ENCODE measurements around the gene PVALB. TPM values are rescaled to one million over a fixed set of nuclear protein-coding genes. Genes with fewer than 3 reads are reported as not detected.
A peak's percentile ranks its signal among the peaks of the same experiment; 100 is the strongest.

The PVALB gene
- total RNA-seq, 1 donor from 2014 or later, result not detected

GRCh38 chr22:36822581-36822980, 5.7 kb upstream of the PVALB start:
- Mint-ChIP-seq H3K9me3 (ENCODE audit: unreplicated experiment) (no peaks in the 10 kb centered on the region), H3K4me1 (ENCODE audit: unreplicated experiment) (peaks cover 23% of the 10 kb centered on the region), H3K36me3 (ENCODE audit: unreplicated experiment) (no peaks in the 10 kb centered on the region), H3K27me3 (ENCODE audit: unreplicated experiment) (peaks cover 42% of the 10 kb centered on the region), H3K4me3 (ENCODE audit: unreplicated experiment) (no peak overlapping the region), H3K27ac (ENCODE audit: unreplicated experiment) (no peak overlapping the region)
- DNase-seq (ENCODE audit: extremely low spot score, unreplicated experiment), result no peak
- TF ChIP-seq, protein P1, sequence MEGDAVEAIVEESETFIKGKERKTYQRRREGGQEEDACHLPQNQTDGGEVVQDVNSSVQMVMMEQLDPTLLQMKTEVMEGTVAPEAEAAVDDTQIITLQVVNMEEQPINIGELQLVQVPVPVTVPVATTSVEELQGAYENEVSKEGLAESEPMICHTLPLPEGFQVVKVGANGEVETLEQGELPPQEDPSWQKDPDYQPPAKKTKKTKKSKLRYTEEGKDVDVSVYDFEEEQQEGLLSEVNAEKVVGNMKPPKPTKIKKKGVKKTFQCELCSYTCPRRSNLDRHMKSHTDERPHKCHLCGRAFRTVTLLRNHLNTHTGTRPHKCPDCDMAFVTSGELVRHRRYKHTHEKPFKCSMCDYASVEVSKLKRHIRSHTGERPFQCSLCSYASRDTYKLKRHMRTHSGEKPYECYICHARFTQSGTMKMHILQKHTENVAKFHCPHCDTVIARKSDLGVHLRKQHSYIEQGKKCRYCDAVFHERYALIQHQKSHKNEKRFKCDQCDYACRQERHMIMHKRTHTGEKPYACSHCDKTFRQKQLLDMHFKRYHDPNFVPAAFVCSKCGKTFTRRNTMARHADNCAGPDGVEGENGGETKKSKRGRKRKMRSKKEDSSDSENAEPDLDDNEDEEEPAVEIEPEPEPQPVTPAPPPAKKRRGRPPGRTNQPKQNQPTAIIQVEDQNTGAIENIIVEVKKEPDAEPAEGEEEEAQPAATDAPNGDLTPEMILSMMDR (IDR thresholded peaks at IDR 0.05), result no peak

DNA sequence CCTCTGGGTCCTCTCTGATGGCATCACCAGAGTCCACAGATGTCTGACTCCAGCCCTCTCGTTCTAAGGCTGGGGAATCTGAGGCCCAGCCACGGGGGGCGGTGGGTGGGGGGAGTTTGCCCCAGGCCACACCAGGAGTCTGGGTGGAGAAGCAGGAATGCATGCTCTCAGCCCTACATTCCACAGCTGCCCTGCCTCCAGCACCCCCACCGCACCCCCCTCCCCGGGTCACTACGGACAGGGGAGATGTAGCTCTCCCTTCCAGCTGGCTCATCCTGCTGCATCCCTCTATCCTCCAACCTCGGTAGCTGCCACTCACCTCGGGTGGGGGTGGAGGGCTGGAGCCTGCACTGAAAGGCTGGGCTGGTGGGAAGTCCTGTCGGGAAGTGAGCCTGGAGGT, 2.3 kb upstream of the PVALB start:
- Mint-ChIP-seq H3K4me1 (ENCODE audit: unreplicated experiment) (peaks cover 28% of the 10 kb centered on the region), H3K27ac (ENCODE audit: unreplicated experiment) (no peak overlapping the region), H3K9me3 (ENCODE audit: unreplicated experiment) (no peaks in the 10 kb centered on the region), H3K27me3 (ENCODE audit: unreplicated experiment) (peaks cover 60% of the 10 kb centered on the region), H3K4me3 (ENCODE audit: unreplicated experiment) (no peak overlapping the region), H3K36me3 (ENCODE audit: unreplicated experiment) (no peaks in the 10 kb centered on the region)
- no peak for DNase-seq (ENCODE audit: extremely low spot score, unreplicated experiment)
- TF ChIP-seq, protein P1 (IDR thresholded peaks at IDR 0.05), result no peak

- Mint-ChIP-seq H3K36me3 (ENCODE audit: unreplicated experiment) (no peaks in the 10 kb centered on the region), H3K4me1 (ENCODE audit: unreplicated experiment) (peaks cover 26% of the 10 kb centered on the region), H3K4me3 (ENCODE audit: unreplicated experiment) (no peak overlapping the region), H3K27me3 (ENCODE audit: unreplicated experiment) (peaks cover 70% of the 10 kb centered on the region), H3K9me3 (ENCODE audit: unreplicated experiment) (no peaks in the 10 kb centered on the region), H3K27ac (ENCODE audit: unreplicated experiment) (no peak overlapping the region)
- DNase-seq (ENCODE audit: extremely low spot score, unreplicated experiment), result no peak
- TF ChIP-seq, protein P1 (IDR thresholded peaks at IDR 0.05), result no peak
Observed at GRCh38 chr22:36818010-36818642, 1.3 kb upstream of the PVALB start.

GRCh38 chr22:36817525-36817848, 652 bp upstream of the PVALB start:
- DNase-seq (ENCODE audit: extremely low spot score, unreplicated experiment), result no peak
- no peaks in the 10 kb centered on the region for H3K9me3 Mint-ChIP-seq (ENCODE audit: unreplicated experiment)
- TF ChIP-seq, protein P1 (IDR thresholded peaks at IDR 0.05), result no peak
- peaks cover 19% of the 10 kb centered on the region for H3K4me1 Mint-ChIP-seq (ENCODE audit: unreplicated experiment)
- peaks cover 77% of the 10 kb centered on the region for H3K27me3 Mint-ChIP-seq (ENCODE audit: unreplicated experiment)
- no peak overlapping the region for H3K27ac Mint-ChIP-seq (ENCODE audit: unreplicated experiment)
- no peaks in the 10 kb centered on the region for H3K36me3 Mint-ChIP-seq (ENCODE audit: unreplicated experiment)
- H3K4me3 Mint-ChIP-seq (ENCODE audit: unreplicated experiment), result peak overlapping the region; percentile 39

GRCh38 chr22:36816339-36816635, 548 bp downstream of the PVALB start:
- Mint-ChIP-seq H3K27ac (ENCODE audit: unreplicated experiment) (no peak overlapping the region), H3K4me3 (ENCODE audit: unreplicated experiment) (peak overlapping the region; percentile 53)
- DNase-seq (ENCODE audit: extremely low spot score, unreplicated experiment), result no peak

More at GRCh38 chr22:36816339-36816635, 548 bp downstream of the PVALB start:
- H3K9me3 Mint-ChIP-seq (ENCODE audit: unreplicated experiment), result no peaks in the 10 kb centered on the region
- H3K4me1 Mint-ChIP-seq (ENCODE audit: unreplicated experiment), result peaks cover 19% of the 10 kb centered on the region
- TF ChIP-seq, protein P1 (IDR thresholded peaks at IDR 0.05), result no peak
- H3K36me3 Mint-ChIP-seq (ENCODE audit: unreplicated experiment), result no peaks in the 10 kb centered on the region
- H3K27me3 Mint-ChIP-seq (ENCODE audit: unreplicated experiment), result peaks cover 85% of the 10 kb centered on the region
